Suprapubic skin (tissue), 4 donors: ENCODE measurements around the gene KLRF2.

Experiments
- POLR2A ChIP-seq, 2 donors: fragments of 450-650 bp; IDR thresholded peaks; one replicate each; pipeline ENCODE4 v1.6.1; 2017; ENCODE audit warnings: antibody characterized with exemption in 2 of 2, mild to moderate bottlenecking in 2 of 2, moderate library complexity in 2 of 2
- POLR2AphosphoS5 ChIP-seq, 3 donors: sonication (generic); formaldehyde crosslinking; IDR thresholded peaks; one replicate each; pipeline ENCODE4 v1.6.1; 2017; ENCODE audit warnings: antibody characterized with exemption in 3 of 3
- TF ChIP-seq, protein P1 (sequence below), 2 donors: fragments of 200-600 bp in 1 of 2; fragments of 450-650 bp in 1 of 2; sonication (generic) in 1 of 2; IDR thresholded peaks; one replicate each; pipeline ENCODE4 v1.5.1; 2016 to 2019; ENCODE audit warnings: antibody characterized with exemption in 2 of 2, mild to moderate bottlenecking in 1 of 2, moderate library complexity in 1 of 2

DNA sequence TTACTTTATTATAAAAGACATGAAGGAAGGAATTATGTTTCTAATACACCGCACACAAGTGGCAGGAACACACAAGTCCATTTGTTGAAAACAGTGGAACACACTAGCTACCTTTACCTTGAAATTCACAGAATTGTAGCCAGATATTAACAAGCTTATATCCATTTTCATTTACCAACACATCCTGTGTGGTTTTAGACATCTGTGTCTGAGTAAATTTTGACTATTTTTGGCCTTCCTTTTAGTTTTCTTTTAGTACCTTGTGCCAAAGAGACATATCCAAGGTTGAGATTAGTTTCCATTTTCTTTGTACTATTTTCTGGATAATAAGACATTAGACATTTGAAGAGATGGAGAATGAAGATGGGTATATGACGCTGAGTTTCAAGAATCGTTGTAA is at the start of gene KLRF2:
- TF ChIP-seq POLR2A (IDR thresholded peaks at IDR 0.05) (no peak), POLR2AphosphoS5 (IDR thresholded peaks at IDR 0.05) (no peak)
- TF ChIP-seq, protein P1, sequence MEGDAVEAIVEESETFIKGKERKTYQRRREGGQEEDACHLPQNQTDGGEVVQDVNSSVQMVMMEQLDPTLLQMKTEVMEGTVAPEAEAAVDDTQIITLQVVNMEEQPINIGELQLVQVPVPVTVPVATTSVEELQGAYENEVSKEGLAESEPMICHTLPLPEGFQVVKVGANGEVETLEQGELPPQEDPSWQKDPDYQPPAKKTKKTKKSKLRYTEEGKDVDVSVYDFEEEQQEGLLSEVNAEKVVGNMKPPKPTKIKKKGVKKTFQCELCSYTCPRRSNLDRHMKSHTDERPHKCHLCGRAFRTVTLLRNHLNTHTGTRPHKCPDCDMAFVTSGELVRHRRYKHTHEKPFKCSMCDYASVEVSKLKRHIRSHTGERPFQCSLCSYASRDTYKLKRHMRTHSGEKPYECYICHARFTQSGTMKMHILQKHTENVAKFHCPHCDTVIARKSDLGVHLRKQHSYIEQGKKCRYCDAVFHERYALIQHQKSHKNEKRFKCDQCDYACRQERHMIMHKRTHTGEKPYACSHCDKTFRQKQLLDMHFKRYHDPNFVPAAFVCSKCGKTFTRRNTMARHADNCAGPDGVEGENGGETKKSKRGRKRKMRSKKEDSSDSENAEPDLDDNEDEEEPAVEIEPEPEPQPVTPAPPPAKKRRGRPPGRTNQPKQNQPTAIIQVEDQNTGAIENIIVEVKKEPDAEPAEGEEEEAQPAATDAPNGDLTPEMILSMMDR (IDR thresholded peaks at IDR 0.05), result no peak
